Measurements from ENCODE around the gene EYA2. TPM values are rescaled to one million over a fixed set of nuclear protein-coding genes. Genes with fewer than 3 reads are reported as not detected.

The EYA2 gene
- total and polyA plus RNA-seq, 12 donors, result 0.26 to 1.9 (median 0.70) TPM

GRCh38 chr20:47122560-47122959 lies 227.9 kb downstream of the EYA2 start:
- WGBS, 2 donors, result 82 to 89% methylated on average over 3 of the region's 3 CpGs
- ATAC-seq, result no peak
- Histone ChIP-seq H3K27ac (no peak overlapping the region), H3K27me3 (no peaks in the 10 kb centered on the region), H3K4me1 (peaks cover 6 to 52% (median 35%) of the 10 kb centered on the region in 9 donors), H3K36me3 (no peaks in the 10 kb centered on the region), H3K4me3 (no peak overlapping the region), H3K9me3 (no peaks in the 10 kb centered on the region)
- DNase-seq, result no peak
- no peak for TF ChIP-seq CTCF (IDR thresholded peaks at IDR 0.05)
- intact Hi-C loops (cut with DNase I), result no loop called here

- peaks cover 4 to 44% (median 22%) of the 10 kb centered on the region in 9 donors for H3K4me1 ChIP-seq
- no peak for DNase-seq
- H3K27ac ChIP-seq, result peak overlapping the region in 8 of 10 donors; percentile 31 to 87 (median 63)
- no peaks in the 10 kb centered on the region for H3K36me3 ChIP-seq
- ATAC-seq, result peak in 6 of 8 donors; percentile 20 to 65 (median 46)
- H3K27me3 ChIP-seq, result no peaks in the 10 kb centered on the region
- intact Hi-C loops (cut with DNase I), result no loop called here
- no peak for TF ChIP-seq CTCF (IDR thresholded peaks at IDR 0.05)
- no peak overlapping the region for H3K4me3 ChIP-seq
- 34 to 43% methylated on average over 3 of the region's 3 CpGs for WGBS, 2 donors
- no peaks in the 10 kb centered on the region for H3K9me3 ChIP-seq
Measured at GRCh38 chr20:47124181-47124717, 229.6 kb downstream of the EYA2 start.

GRCh38 chr20:47125508-47125757 lies 230.8 kb downstream of the EYA2 start:
- H3K4me3 ChIP-seq, result no peak overlapping the region
- H3K9me3 ChIP-seq, result no peaks in the 10 kb centered on the region
- DNase-seq (no peak), ATAC-seq (peak in 5 of 8 donors; percentile 23 to 59 (median 54))
- peaks cover 4 to 44% (median 22%) of the 10 kb centered on the region in 9 donors for H3K4me1 ChIP-seq
- H3K36me3 ChIP-seq, result no peaks in the 10 kb centered on the region
- H3K27ac ChIP-seq, result peak overlapping the region in 8 of 10 donors; percentile 22 to 87 (median 51)
- no peaks in the 10 kb centered on the region for H3K27me3 ChIP-seq
- intact Hi-C loops (cut with DNase I), result no loop called here
- peak in 2 of 9 donors; percentile 9 to 34 for TF ChIP-seq CTCF (IDR thresholded peaks at IDR 0.05)

- ATAC-seq (peak in 7 of 8 donors; percentile 21 to 38 (median 27)), DNase-seq (peak in 1 of 2 donors; percentile 21)
- Histone ChIP-seq H3K27ac (peak overlapping the region in 7 of 10 donors; percentile 22 to 87 (median 57)), H3K27me3 (no peaks in the 10 kb centered on the region), H3K4me3 (no peak overlapping the region), H3K9me3 (no peaks in the 10 kb centered on the region), H3K4me1 (peaks cover 4 to 40% (median 22%) of the 10 kb centered on the region in 9 donors), H3K36me3 (no peaks in the 10 kb centered on the region)
- intact Hi-C loops (cut with DNase I), result no loop called here
- no peak for TF ChIP-seq CTCF (IDR thresholded peaks at IDR 0.05)
- 72 to 75% methylated on average over 20 of the region's 20 CpGs for WGBS, 2 donors
Measured at GRCh38 chr20:47125758-47126591, 231.3 kb downstream of the EYA2 start.
